HG03139 (cell line): Measurements from ENCODE around the gene KIRREL2.

ENCODE experiments used
- ATAC-seq: cut with Tn5 transposase; IDR thresholded peaks from one replicate; pipeline ENCODE4 v1.9.1; 2021; ENCODE audit not compliant: unreplicated experiment

KIRREL2 gene

DNA sequence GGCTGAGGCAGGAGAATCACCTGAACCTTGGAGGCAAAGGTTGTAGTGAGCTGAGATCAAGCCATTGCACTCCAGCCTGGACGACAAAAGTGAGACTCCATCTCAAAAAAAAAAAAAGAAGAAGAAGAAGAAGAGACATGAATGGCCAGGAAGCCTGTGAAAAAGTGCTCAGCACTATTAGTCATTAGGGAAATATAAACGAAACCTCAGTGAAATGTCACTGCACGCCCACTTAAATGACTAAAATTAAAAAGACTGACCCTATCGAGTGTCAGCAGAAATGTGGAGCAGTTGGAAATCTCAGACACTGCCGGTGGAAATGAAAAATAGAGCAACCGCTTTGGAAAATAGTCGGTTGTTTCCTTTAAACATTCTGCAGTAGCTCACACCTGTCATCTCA lies 56.9 kb downstream of the KIRREL2 start:
- ATAC-seq = no peak

DNA sequence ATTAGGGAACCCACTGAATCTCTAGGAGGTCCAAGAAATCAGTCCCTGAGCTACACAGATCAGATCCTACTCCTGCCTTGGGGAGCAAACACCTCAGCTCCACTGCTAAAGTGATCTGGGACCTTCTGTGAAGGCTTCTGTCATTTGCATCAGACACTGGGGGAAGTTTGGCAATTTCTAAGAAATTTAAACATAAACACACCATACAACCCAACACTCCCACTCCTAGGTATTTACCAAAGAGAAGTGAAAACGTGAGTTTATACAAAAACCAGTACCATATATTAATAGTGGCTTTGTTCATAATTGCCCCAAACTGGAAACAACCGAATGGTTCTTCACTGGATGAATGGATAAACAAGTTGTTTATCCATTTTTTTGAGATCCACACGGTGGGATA lies 58.7 kb downstream of the KIRREL2 start:
- no peak for ATAC-seq
